HG02763 (cell line): ENCODE results near the gene VPS13C.
"Not testable (repeated sequence)": the region's sequence is repeated elsewhere in the genome, so short reads cannot be mapped to it uniquely, and the experiment has no call there.

Experiments
- ATAC-seq: cut with Tn5 transposase; IDR thresholded peaks from one replicate; pipeline ENCODE4 v1.9.1; 2021; ENCODE audit warnings: mild to moderate bottlenecking, moderate library complexity; ENCODE audit not compliant: unreplicated experiment

The VPS13C gene

GRCh38 chr15:62047282-62047827 lies 12.9 kb downstream of the VPS13C start:
- ATAC-seq = no peak

DNA sequence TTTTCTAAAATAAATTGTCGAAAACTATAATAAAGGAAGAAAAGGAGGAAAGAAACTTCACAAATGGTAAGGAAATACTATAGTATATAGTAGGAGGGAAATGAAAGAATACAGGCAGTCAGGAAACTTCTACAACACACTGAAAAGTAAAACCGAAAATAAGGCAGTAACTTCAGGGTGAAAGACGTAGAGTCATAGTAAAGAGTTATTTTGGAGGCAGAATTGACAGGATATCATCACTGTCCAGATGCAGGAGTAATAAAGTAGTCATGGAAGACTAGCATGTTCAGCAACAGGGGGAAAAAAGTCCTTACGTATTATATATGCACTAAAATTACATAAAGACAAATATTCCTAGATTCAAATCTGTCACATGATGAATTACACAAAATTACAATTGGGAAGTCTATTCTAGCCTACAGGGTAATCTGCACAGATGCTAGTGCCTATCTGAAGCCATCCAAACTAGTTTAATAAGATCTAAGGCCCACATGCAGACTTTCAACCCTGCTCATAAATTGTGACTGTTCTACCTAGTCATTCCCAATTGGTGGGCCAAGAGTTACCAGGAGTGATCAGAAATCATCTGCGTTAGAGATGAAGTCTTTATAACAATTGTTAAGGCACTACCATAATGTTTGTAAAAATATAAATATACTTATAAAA lies 14.0 kb downstream of the VPS13C start:
- ATAC-seq = no peak

DNA sequence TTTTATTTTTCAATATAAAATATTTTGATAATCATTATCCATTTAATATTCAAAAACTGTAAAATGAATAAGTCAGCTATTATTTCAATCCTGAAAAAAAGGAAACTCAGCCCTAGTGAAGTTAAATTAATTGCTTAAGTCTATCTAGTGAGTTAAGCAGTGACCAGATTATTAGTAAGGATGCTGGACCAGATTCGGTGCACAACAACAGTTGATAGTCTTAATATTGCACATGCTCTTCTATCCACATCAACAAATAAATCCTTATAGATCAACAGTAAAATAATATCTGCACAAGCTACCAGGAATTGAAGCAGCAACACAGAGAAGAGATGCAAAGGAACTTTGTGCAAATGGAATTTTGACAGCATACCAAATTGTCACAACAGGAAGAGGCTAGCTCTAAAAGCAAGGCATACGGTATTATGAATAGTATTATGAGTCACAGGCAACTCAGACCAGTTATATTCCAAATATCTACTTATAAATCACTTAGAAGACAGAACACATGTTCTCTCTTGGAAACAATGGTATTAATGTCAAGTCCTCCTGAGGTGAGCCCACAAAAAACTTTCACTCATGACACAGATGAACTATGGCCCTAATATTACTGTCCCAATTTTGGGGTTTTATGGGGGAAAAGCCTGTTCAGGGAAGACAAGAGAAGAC lies 24.9 kb downstream of the VPS13C start:
- ATAC-seq = no peak

DNA sequence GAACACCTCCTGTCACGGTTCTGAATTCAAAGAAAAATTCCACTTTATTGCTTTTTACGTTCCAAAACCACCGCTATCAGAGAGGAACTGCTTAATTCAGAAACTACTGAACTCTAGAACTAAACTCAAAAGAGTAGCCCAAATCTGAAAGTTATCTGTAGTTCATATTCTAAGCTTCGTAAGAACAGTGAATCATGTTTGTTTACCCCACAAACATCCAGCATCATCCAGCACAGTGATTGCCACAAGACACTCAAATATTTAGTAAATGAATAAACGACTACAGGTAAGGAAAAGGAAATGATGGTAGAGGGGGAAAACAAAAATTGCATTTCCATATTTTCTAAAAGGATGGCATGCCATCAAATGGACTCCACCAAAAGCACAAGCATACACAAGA lies 32.3 kb downstream of the VPS13C start:
- no peak for ATAC-seq

GRCh38 chr15:62027263-62027565 lies 33.0 kb downstream of the VPS13C start:
- ATAC-seq = no peak

- no peak for ATAC-seq
These were observed 33.6 kb downstream of the VPS13C start for GRCh38 chr15:62026487-62027262.

GRCh38 chr15:62021991-62022600 lies 38.2 kb downstream of the VPS13C start:
- ATAC-seq = no peak

GRCh38 chr15:62020576-62021160 lies 39.6 kb downstream of the VPS13C start:
- no peak for ATAC-seq

- not testable (repeated sequence) for ATAC-seq
These were observed 54.9 kb downstream of the VPS13C start for GRCh38 chr15:62005354-62005753.

DNA sequence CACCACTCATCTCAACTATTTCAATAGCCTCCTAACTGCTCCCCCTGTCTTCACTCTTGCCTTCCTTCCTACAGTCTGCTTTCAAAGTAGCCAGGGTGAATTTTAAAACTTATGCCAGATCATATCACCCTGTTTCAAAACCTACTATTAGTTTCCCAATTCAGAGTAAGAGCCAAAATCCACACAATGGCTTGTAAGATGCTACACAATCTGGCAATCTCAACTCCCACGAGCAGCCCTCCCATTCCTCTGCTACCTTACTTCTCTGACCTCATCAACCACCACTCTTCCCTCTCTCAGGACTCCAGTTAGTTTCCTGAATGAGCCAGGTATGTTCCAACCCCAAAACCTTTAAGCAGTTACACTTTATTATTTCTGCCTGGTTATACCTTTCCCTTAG lies 62.5 kb downstream of the VPS13C start:
- ATAC-seq = no peak

- no peak for ATAC-seq
These were observed 64.1 kb downstream of the VPS13C start for GRCh38 chr15:61996056-61996635.

GRCh38 chr15:61994216-61994615 lies 66.0 kb downstream of the VPS13C start:
- no peak for ATAC-seq

- no peak for ATAC-seq
These were observed 67.7 kb downstream of the VPS13C start for GRCh38 chr15:61992518-61992917.

DNA sequence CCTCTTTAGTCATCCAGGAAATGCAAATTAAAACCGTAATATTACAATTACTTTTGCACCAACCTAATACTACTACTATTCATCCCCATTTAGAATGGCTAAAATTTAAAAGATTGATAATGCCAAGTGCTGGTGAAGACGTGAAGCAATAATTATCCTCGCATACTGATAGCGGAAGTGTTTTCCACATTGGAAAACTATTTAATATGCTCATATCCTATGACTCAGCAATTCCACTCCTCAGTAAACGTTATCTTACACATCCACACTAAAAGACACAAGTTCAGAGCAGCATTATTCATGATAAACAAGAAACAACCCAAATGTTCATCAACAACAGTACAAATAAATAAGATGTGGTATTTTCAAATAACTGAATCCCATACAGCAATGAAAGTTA lies 70.6 kb downstream of the VPS13C start:
- no peak for ATAC-seq

DNA sequence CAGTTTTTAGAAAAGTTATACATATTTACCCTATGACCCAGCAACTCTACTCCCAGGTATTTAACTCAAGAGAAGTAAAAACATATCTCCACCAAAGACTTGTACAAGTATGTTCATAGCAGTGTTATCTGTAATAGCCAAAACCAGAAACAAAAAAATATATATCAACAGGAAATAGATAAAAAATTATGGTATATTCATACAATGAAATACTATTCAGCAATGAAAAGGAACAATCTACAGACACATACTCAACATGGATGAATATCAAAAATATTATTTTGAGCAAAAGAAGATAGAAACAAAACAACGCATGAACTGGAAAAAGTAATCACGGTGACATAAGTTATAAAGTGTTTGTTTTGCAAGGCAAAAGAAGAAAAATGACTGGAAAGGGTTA lies 72.4 kb downstream of the VPS13C start:
- ATAC-seq = no peak

GRCh38 chr15:61983081-61983480 lies 77.2 kb downstream of the VPS13C start:
- no peak for ATAC-seq

DNA sequence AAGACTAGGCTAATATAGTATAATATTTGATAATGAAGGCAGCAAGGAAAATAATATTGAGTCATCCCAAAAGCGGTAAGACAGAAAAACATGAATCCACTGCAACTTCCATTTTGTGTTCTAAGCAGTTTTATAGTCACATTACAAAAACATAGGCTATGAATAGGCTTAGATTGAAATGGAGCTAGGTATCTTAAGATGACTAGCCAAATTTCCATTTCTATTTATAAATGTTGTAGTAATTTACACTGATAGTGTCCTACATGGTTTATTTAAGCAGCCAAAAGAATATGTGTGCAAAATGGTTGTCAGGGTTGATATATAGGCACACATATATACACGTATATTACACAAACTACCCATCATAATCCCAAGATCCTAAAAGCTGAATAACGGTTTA lies 82.0 kb downstream of the VPS13C start:
- no peak for ATAC-seq

DNA sequence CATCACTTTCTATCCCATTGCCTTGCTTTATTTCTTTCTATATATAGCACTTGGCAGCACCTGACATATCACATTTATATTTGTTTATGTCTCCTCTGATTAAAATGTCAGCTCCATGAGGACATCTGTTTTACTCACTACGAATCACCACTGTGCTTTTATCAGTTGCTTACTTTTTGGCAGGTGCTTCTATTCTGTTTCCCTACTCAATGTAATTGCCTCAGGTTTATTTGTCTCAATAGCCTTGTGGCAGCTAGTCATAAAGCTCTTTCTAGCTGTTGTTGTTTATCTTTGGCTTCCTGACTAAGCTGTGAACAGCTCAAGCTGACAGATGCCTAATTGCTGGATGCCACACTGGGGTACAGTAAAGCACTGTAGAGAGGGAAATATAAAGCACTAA lies 85.5 kb downstream of the VPS13C start:
- ATAC-seq = no peak

DNA sequence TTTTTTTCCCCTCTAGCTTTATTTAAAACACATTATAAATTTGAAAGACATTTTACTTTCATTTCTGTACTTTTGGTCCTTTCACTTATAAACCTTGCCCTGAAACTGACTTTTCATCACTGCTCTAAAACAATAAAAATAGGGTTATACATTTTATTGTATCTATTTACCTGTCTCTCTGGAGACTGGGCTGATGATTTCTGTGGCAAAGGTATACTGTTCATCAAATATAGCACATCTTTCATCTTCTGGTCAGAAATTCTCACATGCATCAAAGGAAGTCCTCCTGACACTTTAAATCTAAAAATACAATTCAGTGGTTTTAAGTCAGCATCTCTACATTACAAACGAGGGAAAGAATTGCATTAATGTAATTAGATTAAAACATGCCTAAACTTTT lies 86.1 kb downstream of the VPS13C start:
- no peak for ATAC-seq

GRCh38 chr15:61951949-61952348 lies 108.3 kb downstream of the VPS13C start:
- ATAC-seq = no peak

DNA sequence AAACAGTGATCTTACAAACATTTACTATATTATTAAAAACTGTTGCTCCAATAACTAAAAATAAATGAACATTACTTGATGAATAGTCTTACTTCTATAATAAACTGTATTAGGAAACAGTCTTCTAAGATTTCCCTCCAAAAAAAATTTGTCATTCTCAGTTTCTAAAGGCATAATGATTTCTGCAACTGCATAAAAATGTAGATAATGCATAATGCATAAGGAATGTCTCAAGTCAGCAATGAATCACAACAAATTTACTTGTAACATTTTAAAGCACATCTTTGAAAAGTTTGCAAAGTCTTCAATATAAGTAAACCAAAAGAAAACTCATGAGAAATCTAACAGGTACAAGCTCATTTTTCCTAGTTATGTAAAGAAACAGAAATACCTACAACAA lies 113.5 kb downstream of the VPS13C start:
- no peak for ATAC-seq
